ENCODE results near the gene B4GALT3. TPM values are rescaled to one million over a fixed set of nuclear protein-coding genes. Genes with fewer than 3 reads are reported as not detected.

The B4GALT3 gene
- total and polyA plus RNA-seq, 2 of the 8 experiments (the other 6 are each of a cell fraction or from before 2014, with no cell fraction given) = 42.3 to 43.0 TPM

GRCh38 chr1:161140755-161141400 is 36.4 kb downstream of the B4GALT3 start:
- ChIA-PET CTCF (ENCODE audit: partially characterized antibody) (interaction anchor here (0.6 to 7.3 kb wide), 18 partner anchors 9 to 978 kb away, joined by 3 to 58 read pairs (median 4); partner anchors contain the start of genes ARHGAP30, KLHDC9, NIT1 and PFDN2), POLR2A (ENCODE audit: partially characterized antibody) (interaction anchor here (0.6 to 1.7 kb wide), 4 partner anchors 8 to 246 kb away, joined by 3 to 5 read pairs (median 4); partner anchors contain the start of genes DEDD and F11R)
- Histone ChIP-seq H3K23me2 (ENCODE audit: low read depth, low read length) (no peaks in the 10 kb centered on the region), H4K20me1 (replicated peaks in 1 of 2; ENCODE audit: control insufficient read depth in 1 of 2, insufficient read depth in 2 of 2, low read length in 2 of 2) (peaks cover 0 to 1% of the 10 kb centered on the region in 2 experiments), H2AK5ac (ENCODE audit: low read depth, low read length) (no peak overlapping the region), H3K4me1 (replicated peaks in 1 of 4; ENCODE audit: control insufficient read depth in 3 of 4, insufficient read depth in 4 of 4, low read length in 3 of 4) (no peaks in the 10 kb centered on the region), H2BK20ac (ENCODE audit: low read length) (no peak overlapping the region), H2BK12ac (ENCODE audit: low read depth, low read length) (no peak overlapping the region), H3K18ac (ENCODE audit: extremely low read depth, low read length) (no peak overlapping the region), H3K14ac (ENCODE audit: insufficient read length) (no peak overlapping the region), H3K4me2 (ENCODE audit: insufficient read depth in 1 of 2, low read depth in 2 of 2, low read length in 2 of 2) (no peak overlapping the region), H2AFZ (ENCODE audit: low read length) (no peak overlapping the region), H3K36me3 (ENCODE audit: control insufficient read depth in 2 of 4, insufficient read depth in 4 of 4, low read length in 3 of 4) (no peaks in the 10 kb centered on the region; a peak in 1 of 8 replicates), H4K91ac (replicated peaks; ENCODE audit: insufficient read length, low read length) (no peak overlapping the region), H3K27me3 (replicated peaks in 1 of 4; ENCODE audit: control insufficient read depth in 3 of 4, extremely low read depth in 1 of 4, insufficient read depth in 3 of 4, low read length in 3 of 4) (no peaks in the 10 kb centered on the region), H2BK15ac (ENCODE audit: low read length) (no peak overlapping the region), H4K8ac (ENCODE audit: extremely low read depth, insufficient read depth, low read length) (no peak overlapping the region), H3K23ac (ENCODE audit: insufficient read length) (no peak overlapping the region), H3K56ac (replicated peaks; ENCODE audit: insufficient read length, low read depth, low read length) (no peak overlapping the region), H2BK120ac (replicated peaks; ENCODE audit: low read depth, low read length) (no peak overlapping the region), H3K79me1 (ENCODE audit: low read depth, low read length) (peaks cover 6% of the 10 kb centered on the region; the same call in 1 of the 2 replicates), H3K4ac (replicated peaks; ENCODE audit: insufficient read length, low read depth, low read length) (no peak overlapping the region), H3K9me3 (ENCODE audit: insufficient read depth in 2 of 2, low read depth in 1 of 2, low read length in 1 of 2) (no peaks in the 10 kb centered on the region), H4K5ac (ENCODE audit: insufficient read length, low read depth, low read length) (no peak overlapping the region), H3K4me3 (ENCODE audit: extremely low read depth in 1 of 4, insufficient read depth in 2 of 4, low read depth in 3 of 4, low read length in 4 of 4) (no peak overlapping the region), H2BK5ac (ENCODE audit: low read depth, low read length) (no peak overlapping the region), H3K9ac (replicated peaks in 1 of 4; ENCODE audit: extremely low read depth in 1 of 4, low read depth in 3 of 4, low read length in 3 of 4) (no peak overlapping the region), H3K79me2 (ENCODE audit: control insufficient read depth in 1 of 2, insufficient read depth in 2 of 2, low read length in 2 of 2) (no peaks in the 10 kb centered on the region), H3K27ac (ENCODE audit: low read depth, low read length) (no peak overlapping the region)
- WGBS, 2 experiments (ENCODE audit: extremely low coverage in 1 of 2, insufficient coverage in 1 of 2, insufficient read length in 1 of 2, insufficient replicate concordance in 2 of 2, low coverage in 1 of 2, low lambda C conversion rate in 2 of 2, missing lambda C conversion rate in 1 of 2) = 95% methylated on average over 29 of the region's 29 CpGs; no CpG with 5 or more reads in 1 of the 2 experiments
- no peak for TF ChIP-seq HDAC6 (IDR thresholded peaks at IDR 0.05; ENCODE audit: low read depth, low read length)
- TF ChIP-seq JUN (IDR thresholded peaks at IDR 0.05; ENCODE audit: low read depth, low read length) = no peak
- TF ChIP-seq EZH2 (IDR thresholded peaks at IDR 0.05; ENCODE audit: low read depth, low read length, severe bottlenecking) = no peak
- TF ChIP-seq CTBP2 (IDR thresholded peaks at IDR 0.05; ENCODE audit: borderline replicate concordance, insufficient read depth, insufficient read length, low read length) = no peak
- DNase-seq (ENCODE audit: low read depth in 1 of 2, low spot score in 2 of 2) = no peak
- no peak for FAIRE-seq

Data from H1 (cell line).